HG03139 (cell line): ENCODE data around the gene IPO4.
"Not testable (repeated sequence)": the region's sequence is repeated elsewhere in the genome, so short reads cannot be mapped to it uniquely, and the experiment has no call there.

Experiments used
- ATAC-seq: cut with Tn5 transposase; IDR thresholded peaks from one replicate; pipeline ENCODE4 v1.9.1; 2021; ENCODE audit not compliant: unreplicated experiment

IPO4 gene, protein sequence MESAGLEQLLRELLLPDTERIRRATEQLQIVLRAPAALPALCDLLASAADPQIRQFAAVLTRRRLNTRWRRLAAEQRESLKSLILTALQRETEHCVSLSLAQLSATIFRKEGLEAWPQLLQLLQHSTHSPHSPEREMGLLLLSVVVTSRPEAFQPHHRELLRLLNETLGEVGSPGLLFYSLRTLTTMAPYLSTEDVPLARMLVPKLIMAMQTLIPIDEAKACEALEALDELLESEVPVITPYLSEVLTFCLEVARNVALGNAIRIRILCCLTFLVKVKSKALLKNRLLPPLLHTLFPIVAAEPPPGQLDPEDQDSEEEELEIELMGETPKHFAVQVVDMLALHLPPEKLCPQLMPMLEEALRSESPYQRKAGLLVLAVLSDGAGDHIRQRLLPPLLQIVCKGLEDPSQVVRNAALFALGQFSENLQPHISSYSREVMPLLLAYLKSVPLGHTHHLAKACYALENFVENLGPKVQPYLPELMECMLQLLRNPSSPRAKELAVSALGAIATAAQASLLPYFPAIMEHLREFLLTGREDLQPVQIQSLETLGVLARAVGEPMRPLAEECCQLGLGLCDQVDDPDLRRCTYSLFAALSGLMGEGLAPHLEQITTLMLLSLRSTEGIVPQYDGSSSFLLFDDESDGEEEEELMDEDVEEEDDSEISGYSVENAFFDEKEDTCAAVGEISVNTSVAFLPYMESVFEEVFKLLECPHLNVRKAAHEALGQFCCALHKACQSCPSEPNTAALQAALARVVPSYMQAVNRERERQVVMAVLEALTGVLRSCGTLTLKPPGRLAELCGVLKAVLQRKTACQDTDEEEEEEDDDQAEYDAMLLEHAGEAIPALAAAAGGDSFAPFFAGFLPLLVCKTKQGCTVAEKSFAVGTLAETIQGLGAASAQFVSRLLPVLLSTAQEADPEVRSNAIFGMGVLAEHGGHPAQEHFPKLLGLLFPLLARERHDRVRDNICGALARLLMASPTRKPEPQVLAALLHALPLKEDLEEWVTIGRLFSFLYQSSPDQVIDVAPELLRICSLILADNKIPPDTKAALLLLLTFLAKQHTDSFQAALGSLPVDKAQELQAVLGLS

GRCh38 chr14:24188251-24189058, at the start of gene IPO4:
Gene IPO4 (minus strand): TSS chr14:24188816. CDS start chr14:24188787, 29 bp downstream.
- peak; percentile 86 for ATAC-seq

DNA sequence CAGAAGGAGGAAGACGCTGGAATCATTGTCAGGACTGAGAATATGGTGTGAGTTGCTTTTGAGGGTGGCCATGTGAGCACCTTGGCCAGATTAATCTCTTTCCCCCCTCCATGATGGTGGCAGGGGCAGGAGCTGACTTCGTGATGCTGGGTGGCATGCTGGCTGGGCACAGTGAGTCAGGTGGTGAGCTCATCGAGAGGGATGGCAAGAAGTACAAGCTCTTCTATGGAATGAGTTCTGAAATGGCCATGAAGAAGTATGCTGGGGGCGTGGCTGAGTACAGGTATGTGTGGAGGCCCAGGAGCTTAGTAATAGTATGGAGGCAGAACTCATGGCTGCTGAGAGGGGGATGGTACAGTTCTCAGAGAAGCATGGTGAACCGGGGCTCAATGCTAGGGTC, 49.5 kb upstream of the IPO4 start:
- ATAC-seq: no peak

DNA sequence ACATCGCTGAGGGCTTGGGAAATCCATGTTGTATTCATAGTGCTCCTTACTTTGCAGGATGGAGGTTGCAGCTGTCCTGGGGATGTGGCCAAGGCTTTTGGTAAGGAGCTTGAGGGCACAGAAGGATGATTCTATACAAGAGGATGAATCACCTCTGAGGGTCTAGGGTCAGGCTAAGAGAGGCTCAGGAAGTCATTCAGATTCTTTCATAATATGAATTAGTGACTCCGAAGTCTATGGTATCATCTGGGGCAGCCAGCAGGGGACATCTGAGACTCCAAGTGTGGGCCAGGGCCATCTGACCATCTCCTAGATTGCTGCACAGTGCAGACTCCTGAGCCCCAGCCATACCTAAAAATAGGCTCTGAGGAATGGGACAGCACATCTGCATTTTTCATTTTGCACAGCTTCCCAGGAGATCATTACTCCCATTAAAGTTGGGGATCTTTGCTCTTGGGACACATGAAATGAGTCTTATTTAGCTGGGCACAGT, 48.9 kb upstream of the IPO4 start:
- no peak for ATAC-seq

GRCh38 chr14:24236689-24237462, 48.3 kb upstream of the IPO4 start:
- ATAC-seq: no peak

DNA sequence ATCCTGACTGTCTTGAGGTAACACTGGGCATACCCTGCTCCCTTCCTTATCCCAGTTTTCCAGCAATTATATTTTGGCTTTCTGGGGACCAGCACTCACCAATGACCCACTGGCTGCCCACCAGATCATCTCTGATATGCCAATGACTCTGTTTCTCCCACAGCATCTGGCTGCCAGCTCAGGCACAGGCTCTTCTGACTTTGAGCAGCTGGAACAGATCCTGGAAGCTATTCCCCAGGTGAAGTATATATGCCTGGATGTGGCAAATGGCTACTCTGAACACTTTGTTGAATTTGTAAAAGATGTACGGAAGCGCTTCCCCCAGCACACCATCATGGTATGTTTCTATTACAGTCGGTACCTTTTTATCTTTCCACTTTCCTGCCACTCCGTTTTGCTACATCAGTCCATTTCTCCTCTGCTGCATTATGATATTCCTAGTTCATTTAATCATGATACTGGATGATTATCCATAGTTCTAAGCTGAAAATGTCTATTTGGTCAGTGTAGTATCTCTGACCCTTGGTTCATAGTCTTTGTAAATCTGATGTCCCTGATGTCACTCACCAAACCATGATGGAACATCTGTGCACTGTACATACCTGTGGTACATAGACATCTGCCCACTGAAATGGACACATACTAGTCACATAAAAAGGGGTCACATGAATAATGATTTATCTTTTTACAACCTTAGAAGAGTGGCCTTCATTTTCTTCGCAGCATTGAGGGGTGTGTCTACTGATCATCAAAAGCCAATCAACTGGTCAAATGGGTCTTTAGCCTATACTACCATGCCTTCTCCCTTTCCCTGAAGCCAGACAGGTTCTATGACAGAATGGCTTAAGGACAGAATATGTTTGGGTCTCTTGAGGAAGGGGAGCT, 47.4 kb upstream of the IPO4 start:
- no peak for ATAC-seq

- no peak for ATAC-seq
Measured at GRCh38 chr14:24234095-24235005, 45.7 kb upstream of the IPO4 start.

GRCh38 chr14:24233538-24233866, 44.9 kb upstream of the IPO4 start:
- ATAC-seq: no peak

DNA sequence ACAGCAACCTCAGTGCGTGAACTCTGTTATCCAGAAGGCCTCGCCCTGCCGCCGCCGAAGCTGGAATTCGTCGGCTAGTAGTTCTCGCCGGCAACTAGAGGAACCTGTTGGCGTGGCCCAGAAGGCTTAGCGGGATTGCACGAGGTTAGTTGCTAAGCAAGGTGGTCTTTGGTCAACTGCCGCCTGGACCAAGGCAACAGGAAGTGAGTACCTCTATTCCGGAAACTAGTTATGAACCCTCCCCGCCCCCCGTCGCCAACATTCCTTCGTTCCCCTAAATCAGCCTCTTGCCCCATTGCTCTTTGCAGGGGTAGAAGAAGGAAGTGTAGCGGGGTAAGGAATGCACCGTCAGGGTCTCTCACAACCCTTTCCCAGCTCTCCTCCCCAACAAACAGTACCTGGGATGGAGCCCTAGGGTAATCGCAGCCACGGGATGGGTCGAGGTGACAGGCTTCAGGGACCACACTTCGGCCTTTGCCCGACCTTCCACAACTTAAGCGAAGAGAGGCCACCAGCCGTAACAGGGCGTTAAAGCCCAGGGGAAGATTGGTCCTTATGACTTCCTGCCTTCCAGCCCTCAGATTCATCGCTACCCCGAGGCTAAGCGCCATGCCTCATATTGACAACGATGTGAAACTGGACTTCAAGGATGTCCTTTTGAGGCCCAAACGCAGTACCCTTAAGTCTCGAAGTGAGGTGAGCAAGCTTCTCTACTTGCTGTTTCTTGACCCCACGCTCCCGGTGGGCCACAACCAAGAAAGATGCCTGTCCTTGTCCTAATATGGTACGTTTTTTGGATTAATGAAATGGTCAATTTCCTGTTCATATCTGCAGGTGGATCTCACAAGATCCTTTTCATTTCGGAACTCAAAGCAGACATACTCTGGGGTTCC, 44.3 kb upstream of the IPO4 start, which contains the start of gene GMPR2:
TSS of gene GMPR2 (plus strand) at position 285 of the 893 bp plus-strand sequence. CDS start at position 610, 325 bp downstream.
- ATAC-seq: peak; percentile 39

DNA sequence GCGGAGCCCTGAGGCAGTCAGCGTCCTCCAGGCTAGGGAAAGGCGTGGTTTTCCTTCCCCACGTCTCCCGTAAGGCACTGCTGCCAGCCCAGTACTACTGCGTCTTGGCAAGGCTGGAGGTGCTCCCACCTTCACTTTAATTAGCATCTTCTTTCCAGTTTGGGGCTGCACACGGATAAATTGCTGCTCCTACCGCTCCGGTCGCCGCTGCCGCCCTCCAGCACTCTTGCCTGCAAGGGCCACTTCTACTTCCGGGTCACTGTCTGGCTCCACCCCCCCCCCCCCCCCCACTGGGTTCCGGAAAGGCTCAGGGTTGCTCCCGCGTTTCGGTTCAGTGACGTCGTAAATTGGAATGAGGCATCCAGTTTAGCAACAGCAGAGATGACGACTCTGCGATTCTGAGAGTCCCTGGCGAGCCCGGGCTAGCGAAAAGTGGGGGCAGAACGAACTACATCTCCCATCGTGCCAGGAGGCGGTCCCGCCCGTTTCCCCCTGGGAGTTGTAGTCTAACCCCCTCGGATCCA, 43.6 kb upstream of the IPO4 start, which contains the start of gene NEDD8:
TSS of gene NEDD8 (minus strand) at position 247 of the 524 bp plus-strand sequence. CDS start at position 147, 100 bp downstream.
- peak; percentile 63 for ATAC-seq

GRCh38 chr14:24231263-24232120, 42.9 kb upstream of the IPO4 start:
- no peak for ATAC-seq

- no peak for ATAC-seq
Measured at GRCh38 chr14:24228902-24229301, 40.3 kb upstream of the IPO4 start.

GRCh38 chr14:24226473-24226872, 37.9 kb upstream of the IPO4 start:
- no peak for ATAC-seq

DNA sequence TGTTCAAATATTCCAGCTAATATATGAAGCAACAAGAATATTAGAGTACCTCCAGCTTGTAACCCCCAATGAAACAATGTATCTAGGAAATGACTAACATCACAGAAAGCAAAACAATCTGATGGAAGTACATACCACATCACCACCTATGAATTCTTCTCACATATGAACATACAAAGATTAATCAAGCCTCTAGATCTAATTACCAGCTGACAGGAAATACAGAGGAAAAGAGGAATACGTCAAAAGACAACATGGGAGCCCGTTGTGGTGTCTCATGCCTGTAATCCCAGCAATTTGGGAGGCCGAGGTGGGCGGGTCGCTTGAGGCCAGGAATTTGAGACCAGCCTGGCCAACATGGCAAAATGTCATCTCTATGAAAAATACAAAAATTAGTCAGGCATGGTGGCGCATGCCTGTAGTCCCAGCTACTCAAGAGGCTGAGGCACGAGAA, 36.0 kb upstream of the IPO4 start:
- ATAC-seq: no peak

DNA sequence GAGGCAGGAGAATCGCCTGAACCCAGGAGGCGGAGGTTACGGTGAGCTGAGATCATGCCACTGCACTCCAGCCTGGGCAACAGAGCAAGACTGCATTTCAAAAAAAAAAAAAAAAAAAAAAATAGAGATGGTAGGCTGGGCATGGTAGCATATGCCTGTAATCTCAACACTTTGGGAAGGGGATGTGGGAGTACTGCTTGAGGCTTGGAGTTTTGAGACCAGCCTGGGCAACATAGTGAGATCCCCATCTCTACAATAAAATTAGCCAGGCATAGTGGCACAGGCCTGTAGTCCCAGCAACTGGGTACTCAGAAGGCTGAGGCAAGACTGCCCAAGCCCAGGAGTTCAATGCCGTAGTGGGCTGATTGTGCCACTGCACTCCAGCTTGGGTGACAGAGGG, 34.4 kb upstream of the IPO4 start:
- ATAC-seq: not testable (repeated sequence)

- ATAC-seq: no peak
Measured at GRCh38 chr14:24219521-24219920, 30.9 kb upstream of the IPO4 start.
